HG03039 (cell line): ENCODE results near the gene CNNM2.
"Not testable (repeated sequence)": the region's sequence is repeated elsewhere in the genome, so short reads cannot be mapped to it uniquely, and the experiment has no call there.

ENCODE experiments used
- ATAC-seq: cut with Tn5 transposase; IDR thresholded peaks from one replicate; pipeline ENCODE4 v1.9.1; 2021; ENCODE audit warnings: mild to moderate bottlenecking, moderate library complexity; ENCODE audit not compliant: unreplicated experiment

The CNNM2 gene

GRCh38 chr10:103021900-103022293, 103.8 kb downstream of the CNNM2 start:
- ATAC-seq = no peak

GRCh38 chr10:103025696-103026095, 107.6 kb downstream of the CNNM2 start:
- no peak for ATAC-seq

GRCh38 chr10:103038570-103038969, 120.5 kb downstream of the CNNM2 start:
- no peak for ATAC-seq

- no peak for ATAC-seq
These were observed 122.3 kb downstream of the CNNM2 start for GRCh38 chr10:103040418-103040817.

GRCh38 chr10:103041391-103041790, 123.3 kb downstream of the CNNM2 start:
- no peak for ATAC-seq

GRCh38 chr10:103042129-103042528, 124.0 kb downstream of the CNNM2 start:
- ATAC-seq = no peak

GRCh38 chr10:103042908-103043307, 124.8 kb downstream of the CNNM2 start:
- ATAC-seq = no peak

- ATAC-seq = no peak
These were observed 126.9 kb downstream of the CNNM2 start for GRCh38 chr10:103044942-103045489.

GRCh38 chr10:103045961-103046360, 127.9 kb downstream of the CNNM2 start:
- ATAC-seq = no peak

GRCh38 chr10:103047381-103047780, 129.3 kb downstream of the CNNM2 start:
- ATAC-seq = no peak

GRCh38 chr10:103049237-103049636, 131.1 kb downstream of the CNNM2 start:
- no peak for ATAC-seq

GRCh38 chr10:103053659-103054581, 135.8 kb downstream of the CNNM2 start:
- no peak for ATAC-seq

GRCh38 chr10:103054621-103055020, 136.5 kb downstream of the CNNM2 start:
- no peak for ATAC-seq

GRCh38 chr10:103055105-103055504, 137.0 kb downstream of the CNNM2 start:
- ATAC-seq = no peak

GRCh38 chr10:103058034-103058433, 139.9 kb downstream of the CNNM2 start:
- no peak for ATAC-seq

- no peak for ATAC-seq
These were observed 142.5 kb downstream of the CNNM2 start for GRCh38 chr10:103060575-103060974.

- ATAC-seq = no peak
These were observed 144.9 kb downstream of the CNNM2 start for GRCh38 chr10:103062854-103063590.

GRCh38 chr10:103064956-103065355, 146.9 kb downstream of the CNNM2 start:
- no peak for ATAC-seq

GRCh38 chr10:103066141-103067098, 148.3 kb downstream of the CNNM2 start:
- ATAC-seq = no peak

- ATAC-seq = not testable (repeated sequence)
These were observed 149.0 kb downstream of the CNNM2 start for GRCh38 chr10:103067099-103067477.

GRCh38 chr10:103067484-103067883, 149.4 kb downstream of the CNNM2 start:
- ATAC-seq = no peak
